GM13977 (cell line): ENCODE data around the gene CCDC187.

Source experiments
- DNase-seq: peaks from one replicate; pipeline ENCODE4 v3.0.0; 2012; ENCODE audit warnings: low spot score
- CTCF ChIP-seq: IDR thresholded peaks from 2 replicates; pipeline ENCODE4 v1.5.1; 2012; ENCODE audit warnings: mild to moderate bottlenecking, control low read depth; ENCODE audit not compliant: insufficient read depth; ENCODE audit errors: extremely low read depth, missing control alignments
- in situ Hi-C: fragments of 300-500 bp; cut with MboI; formaldehyde crosslinking; loops from one replicate; pipeline ENCODE4 v1.12.0; 2022; ENCODE audit warnings: low sequenced_read_pairs, low pct_unique_long_range_greater_than_20kb, mixed read lengths, inconsistent platforms; ENCODE audit not compliant: unreplicated experiment

Gene CCDC187

DNA sequence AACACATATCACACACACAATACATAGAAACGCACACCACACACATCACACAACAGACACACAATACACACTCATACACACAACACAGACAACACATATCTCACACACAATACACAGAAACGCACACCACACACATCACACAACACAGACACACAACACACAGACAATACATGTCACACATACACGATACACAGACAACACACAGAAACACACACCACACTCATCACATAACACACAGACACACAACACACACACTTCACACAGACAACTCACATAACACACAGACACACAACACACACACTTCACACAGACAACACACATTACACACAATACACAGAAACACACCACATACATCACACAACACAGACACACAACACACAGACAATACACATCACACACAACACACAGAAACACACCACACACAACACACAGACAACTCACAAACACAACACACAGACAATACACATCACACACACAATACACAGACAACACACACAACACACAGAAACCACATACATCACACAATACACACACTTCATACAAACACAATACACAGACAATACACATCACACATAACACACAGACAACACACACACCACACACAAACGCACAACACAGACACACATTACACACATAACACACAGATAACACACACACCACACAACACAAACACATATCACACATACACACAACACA is 4.3 kb upstream of the CCDC187 start:
- no peak for DNase-seq
- in situ Hi-C loops: no loop called here
- no peak for TF ChIP-seq CTCF

DNA sequence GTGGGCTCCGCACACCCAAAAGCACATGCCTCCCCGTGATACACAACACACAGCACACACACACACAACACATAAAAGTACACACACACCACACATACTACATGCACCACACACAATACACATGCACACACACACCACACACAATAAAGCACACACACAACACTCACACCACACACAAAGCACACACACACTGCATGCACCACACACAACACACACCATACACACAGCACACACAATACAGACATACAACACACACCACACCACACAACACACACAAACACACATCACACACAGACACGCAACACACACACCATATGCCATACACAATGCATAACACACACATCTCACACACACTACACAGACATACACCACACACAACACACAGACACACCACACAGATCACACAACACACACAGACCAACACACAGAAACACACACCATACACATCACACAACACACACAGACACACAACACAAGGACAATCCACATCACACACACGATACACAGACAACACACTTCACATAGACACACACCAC is 3.4 kb upstream of the CCDC187 start:
- TF ChIP-seq CTCF: no peak
- in situ Hi-C loops: no loop called here
- DNase-seq: no peak

DNA sequence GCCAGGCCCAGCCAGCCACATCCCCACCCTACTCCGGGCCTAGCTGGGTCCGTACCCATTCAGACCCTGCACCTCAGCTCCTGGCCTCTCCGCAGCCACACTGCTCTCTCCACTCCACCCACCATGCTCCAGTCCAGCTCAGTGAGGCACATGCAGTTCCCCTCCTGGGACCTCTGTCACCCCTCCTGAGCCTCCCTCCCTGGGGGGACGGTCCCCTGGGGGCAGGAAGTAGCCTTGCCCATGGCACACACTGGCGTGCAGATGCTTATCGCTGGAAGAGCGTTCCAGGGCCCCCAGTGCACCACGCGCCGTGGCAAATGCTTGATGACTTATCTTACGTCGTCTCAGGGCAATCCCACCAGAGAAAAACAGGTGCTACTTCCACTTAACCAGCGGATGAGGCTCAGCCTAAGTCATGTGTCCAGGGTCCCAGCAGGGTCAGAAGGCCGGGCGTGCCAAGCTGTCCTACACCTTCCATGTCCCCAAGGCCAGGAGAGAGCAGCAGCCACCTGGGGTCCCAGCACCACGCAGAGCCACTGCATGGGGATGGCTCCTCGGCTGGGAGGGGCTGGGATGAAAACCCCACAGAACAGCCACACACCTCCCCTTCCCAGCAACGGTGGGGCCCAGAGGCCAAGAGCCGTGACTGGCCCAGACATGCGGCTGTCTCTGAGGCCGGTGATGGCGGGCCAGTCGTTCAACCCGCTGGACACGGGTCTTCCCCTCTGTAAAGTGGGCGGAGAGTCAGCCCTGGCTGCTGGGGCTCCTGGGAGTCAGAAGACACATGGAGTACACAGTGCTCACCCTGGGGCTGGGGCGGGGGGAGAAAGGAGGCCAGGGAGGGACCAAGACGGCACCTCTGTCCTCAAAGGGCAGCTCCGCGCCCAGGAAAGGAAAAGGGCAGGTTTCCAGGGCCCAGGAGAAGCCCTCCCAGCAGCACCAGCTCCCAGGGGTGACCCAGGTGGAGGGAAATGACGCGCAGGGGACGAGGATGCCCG is 2.6 kb upstream of the CCDC187 start:
- in situ Hi-C loops: no loop called here
- no peak for TF ChIP-seq CTCF
- no peak for DNase-seq

GRCh38 chr9:136305804-136306203 is 1.9 kb upstream of the CCDC187 start:
- in situ Hi-C loops: no loop called here
- no peak for TF ChIP-seq CTCF
- DNase-seq: no peak

DNA sequence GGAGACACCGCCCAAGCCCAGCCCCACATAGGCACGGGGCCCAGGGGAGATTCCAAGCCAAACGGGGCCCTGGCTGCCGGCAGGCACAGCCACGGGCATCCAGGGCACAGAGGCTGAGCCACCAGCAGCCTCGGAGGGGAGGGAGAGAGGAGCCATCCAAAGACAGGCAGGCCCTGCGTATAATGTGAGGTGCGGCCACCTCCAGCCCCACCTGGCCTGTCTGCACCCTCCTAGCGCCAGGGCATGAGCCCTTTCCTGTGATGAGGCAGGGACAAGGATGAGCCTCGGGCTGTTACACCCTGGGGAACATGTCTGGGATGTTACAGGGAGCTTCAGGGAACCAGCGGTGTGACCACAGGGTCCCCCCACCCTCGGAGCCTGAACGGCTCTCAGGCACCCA is 1.1 kb upstream of the CCDC187 start:
- in situ Hi-C loops: no loop called here
- no peak for TF ChIP-seq CTCF
- DNase-seq: no peak

DNA sequence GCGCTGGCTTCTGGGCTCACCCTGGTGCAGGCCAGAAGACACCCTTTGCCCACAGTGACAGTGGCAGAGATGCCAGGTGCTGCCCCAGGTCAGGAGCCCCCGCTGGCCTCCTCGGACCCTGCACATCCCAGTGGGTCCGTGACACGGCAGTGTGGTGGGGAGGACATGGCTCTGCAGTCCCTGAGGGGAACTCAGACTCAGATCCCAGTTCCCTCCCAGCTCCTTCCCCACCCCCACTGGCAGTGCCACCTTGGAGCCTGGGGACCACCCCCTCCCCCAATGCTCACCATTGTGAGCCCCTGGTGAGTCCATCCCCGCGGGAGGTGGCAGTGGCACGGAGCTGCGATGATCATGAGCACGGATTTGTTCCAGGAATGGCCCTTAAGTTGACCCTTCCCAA is 562 bp upstream of the CCDC187 start:
- in situ Hi-C loops: no loop called here

More for the DNA sequence above, 562 bp upstream of the CCDC187 start:
- no peak for TF ChIP-seq CTCF
- DNase-seq: no peak
